ENCODE results near the gene CDC34.

The CDC34 gene

DNA sequence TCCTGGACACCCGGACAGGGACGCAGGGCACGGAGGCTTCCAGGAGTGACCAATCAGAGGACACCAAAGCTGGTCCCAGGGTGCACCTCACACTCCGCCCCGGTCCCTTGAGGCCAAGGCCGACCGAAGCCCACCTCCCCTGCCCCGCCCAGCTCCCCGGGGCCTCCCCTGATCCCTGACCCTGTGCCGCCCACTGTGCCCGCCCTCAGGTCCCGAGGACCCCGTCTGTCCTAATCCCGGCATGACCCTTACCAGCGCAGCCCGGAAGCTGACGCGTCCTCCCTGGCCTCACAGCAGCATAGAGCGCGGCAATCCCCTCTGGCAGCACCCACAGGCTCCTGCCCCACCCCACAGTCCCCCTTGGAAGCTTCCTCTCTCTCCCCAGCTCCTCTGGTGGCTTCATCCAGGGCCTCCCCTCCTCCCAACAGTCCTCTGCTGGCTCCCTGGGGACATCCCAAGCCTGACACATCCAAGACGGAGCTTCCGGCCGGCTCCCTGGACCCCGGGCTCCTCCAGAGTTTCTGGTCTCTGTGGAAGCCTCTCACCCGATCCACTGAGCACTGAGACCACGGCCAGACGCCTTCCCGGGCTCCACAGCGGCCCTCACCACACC, 7.4 kb upstream of the CDC34 start:
- no peak overlapping the region for H3K4me3 ChIP-seq (ENCODE audit: low read depth, low read length)
- no peak for DNase-seq (ENCODE audit: low read depth)
- TF ChIP-seq, protein P1, sequence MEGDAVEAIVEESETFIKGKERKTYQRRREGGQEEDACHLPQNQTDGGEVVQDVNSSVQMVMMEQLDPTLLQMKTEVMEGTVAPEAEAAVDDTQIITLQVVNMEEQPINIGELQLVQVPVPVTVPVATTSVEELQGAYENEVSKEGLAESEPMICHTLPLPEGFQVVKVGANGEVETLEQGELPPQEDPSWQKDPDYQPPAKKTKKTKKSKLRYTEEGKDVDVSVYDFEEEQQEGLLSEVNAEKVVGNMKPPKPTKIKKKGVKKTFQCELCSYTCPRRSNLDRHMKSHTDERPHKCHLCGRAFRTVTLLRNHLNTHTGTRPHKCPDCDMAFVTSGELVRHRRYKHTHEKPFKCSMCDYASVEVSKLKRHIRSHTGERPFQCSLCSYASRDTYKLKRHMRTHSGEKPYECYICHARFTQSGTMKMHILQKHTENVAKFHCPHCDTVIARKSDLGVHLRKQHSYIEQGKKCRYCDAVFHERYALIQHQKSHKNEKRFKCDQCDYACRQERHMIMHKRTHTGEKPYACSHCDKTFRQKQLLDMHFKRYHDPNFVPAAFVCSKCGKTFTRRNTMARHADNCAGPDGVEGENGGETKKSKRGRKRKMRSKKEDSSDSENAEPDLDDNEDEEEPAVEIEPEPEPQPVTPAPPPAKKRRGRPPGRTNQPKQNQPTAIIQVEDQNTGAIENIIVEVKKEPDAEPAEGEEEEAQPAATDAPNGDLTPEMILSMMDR (conservative IDR thresholded peaks at IDR 0.05; ENCODE audit: low read depth, low read length): no peak

DNA sequence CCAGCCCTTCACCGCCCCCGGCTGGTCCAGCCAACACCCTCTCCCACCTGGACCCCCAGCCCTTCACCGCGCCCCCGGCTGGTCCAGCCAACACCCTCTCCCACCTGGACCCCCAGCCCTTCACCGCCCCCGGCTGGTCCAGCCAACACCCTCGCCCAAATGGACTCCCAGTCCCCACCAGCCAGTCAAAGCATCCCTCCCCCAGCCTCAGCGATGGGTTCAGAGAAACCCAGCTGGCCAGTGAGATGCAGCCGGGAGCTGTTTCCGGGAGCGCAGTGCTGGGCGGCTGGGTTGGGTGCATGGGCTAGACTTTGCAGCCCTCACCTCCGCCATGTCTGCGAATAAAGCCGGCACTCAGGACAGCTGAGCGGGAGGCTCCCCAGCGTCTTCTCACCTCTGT, 6.5 kb upstream of the CDC34 start:
- TF ChIP-seq, protein P1 (conservative IDR thresholded peaks at IDR 0.05; ENCODE audit: low read depth, low read length): no peak
- no peak overlapping the region for H3K4me3 ChIP-seq (ENCODE audit: low read depth, low read length)
- DNase-seq (ENCODE audit: low read depth): no peak

DNA sequence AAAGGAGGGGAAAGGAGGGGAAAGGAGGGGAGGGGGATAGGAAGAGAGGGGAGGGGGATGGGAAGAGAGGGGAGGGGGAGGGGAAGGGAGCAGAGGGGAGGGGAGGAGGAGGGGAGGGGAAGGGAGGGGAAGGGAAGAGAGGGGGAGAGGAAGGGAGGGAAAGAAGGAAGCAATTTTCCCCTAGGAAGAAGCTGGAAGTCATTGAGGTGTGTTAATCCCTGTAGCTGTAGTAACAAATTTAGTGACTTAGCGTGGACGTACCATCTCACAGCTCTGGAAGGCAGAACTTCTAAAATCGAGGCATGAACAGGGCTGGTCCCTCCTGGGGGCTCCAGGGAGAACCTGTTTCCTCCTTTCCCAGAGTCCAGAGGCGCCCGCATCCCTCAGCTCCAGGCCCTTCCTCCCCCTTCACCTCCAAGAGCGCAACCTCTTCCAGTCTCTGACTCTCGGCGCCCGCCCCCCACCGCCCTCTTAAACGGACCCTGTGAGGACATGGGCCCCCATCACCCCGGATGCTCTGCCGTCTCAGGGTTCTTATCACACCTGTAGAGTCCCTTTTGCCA, 5.6 kb upstream of the CDC34 start:
- DNase-seq (ENCODE audit: low read depth): no peak
- TF ChIP-seq, protein P1 (conservative IDR thresholded peaks at IDR 0.05; ENCODE audit: low read depth, low read length): no peak

DNA sequence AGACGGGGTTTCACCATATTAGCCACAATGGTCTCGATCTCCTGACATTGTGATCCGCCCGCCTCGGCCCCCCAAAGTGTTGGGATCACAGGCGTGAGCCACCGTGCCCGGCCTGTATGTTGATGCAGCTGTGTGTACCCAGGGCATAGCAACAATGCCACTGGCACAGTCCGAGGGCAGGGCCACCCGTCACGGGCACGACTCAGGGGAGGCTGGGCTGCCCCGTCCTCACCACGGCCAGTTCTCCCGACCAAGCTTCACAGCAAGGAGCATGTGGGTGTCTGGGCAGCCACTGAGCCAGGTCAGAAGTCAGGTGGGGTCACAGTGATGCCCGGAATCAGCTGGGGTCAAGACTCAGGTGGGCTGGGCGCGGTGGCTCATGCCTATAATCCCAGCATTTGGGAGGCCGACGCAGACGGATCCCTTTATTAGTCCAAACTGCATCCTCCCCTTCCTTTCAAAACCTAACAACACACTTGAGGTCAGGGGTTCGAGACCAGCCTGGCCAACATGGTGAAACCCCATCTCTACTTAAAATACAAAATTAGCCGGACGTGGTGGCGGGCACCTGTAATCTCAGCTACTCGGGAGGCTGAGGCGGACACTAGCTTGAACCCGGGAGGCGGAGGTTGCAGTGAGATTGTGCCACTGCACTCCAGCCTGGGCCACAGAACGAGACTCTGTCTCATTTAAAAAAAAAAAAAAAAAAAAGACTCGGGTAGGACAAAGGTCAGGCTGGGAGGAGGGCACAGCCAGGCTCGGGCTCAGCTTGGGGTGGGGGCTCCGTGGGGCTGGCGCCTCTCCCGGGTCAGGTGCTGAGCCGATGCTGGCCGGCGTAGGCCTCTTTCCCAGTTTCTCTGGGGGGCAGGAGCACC, 1.2 kb upstream of the CDC34 start:
- no peak for DNase-seq (ENCODE audit: low read depth)
- H3K4me3 ChIP-seq (ENCODE audit: low read depth, low read length): peak overlapping the region; percentile 86
- TF ChIP-seq, protein P1 (conservative IDR thresholded peaks at IDR 0.05; ENCODE audit: low read depth, low read length): no peak

More for the DNA sequence above, 5.6 kb upstream of the CDC34 start:
- no peak overlapping the region for H3K4me3 ChIP-seq (ENCODE audit: low read depth, low read length)

DNA sequence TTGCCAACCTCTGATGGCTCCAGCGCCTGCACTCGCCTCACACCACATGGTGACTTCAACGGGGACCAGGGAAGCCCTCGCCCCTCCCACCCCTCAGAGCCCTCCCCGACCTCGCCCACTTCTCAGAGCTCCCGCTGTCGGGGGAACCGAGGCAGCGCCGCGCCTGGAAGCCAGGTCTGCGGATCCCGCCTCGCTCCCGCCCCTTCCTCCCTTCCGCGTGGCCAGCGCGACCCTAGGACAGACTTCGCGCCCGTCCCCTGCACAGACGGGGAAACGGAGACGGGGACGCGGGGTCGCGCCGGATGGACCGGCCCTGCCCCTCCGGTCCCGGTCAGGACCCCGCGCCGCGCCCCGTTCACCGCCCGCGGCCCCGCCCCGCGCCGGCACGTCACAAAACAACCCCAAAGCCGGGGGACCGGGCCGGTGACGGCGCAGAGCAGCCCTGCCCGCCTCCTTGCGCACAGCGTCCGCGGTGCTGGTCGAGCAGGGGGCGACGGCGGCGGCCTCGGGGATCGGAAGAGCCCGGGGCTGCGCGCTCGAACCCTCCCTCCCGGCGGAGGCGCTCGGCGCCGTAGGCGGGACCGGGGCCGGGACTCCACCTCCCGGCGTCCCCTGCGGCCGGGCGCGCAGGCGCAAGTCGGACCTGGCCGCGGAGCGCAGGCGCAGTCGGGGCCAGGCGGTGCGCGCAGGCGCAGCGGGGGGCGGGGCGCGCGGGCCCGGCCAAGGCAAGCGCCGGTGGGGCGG, 379 bp upstream of the CDC34 start:
- H3K4me3 ChIP-seq (ENCODE audit: low read depth, low read length): peak overlapping the region; percentile 86
- TF ChIP-seq, protein P1 (conservative IDR thresholded peaks at IDR 0.05; ENCODE audit: low read depth, low read length): peak; percentile 10
- DNase-seq (ENCODE audit: low read depth): peak; percentile 81

DNA sequence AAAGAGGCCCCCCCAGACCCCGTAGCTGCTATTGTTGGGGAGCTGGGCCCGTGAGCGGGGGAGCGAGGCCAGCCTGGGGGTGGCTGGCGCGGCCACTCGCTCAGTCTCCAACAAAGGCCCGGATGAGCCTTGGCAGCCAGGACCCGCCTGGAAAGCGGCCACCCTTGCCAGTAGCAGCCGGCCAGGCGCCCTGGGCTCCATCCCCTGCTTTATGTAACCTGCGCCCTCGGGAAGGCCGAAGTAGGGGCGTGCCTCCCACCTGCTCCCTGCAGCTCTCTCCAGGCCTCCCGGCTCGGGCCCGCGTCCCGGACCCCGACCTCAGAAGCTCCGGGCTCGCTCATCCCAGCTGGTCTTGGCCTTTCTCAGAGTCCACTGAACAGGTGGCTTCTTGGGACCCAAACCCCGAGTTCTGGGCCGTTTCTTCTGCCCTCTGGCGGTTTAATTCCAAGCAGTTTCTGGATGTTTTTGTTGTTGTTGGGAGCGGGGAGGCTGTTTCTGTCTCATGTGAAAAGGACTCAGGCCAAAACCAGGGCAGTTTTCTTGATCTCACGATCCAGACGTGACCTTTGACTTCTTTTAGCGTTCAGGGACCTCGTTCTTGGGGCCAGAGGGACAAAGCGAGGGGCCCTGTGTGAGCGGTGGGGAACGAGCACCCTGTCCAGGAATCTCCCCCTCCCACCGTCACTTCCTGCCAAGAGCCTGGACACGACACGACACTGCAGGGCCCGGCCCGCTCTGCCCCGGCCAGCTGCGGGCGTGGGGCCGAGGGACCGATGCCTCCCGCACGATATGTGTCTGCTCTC, 1.2 kb downstream of the CDC34 start:
- H3K4me3 ChIP-seq (ENCODE audit: low read depth, low read length): peak overlapping the region; percentile 86
- DNase-seq (ENCODE audit: low read depth): peak; percentile 74
- TF ChIP-seq, protein P1 (conservative IDR thresholded peaks at IDR 0.05; ENCODE audit: low read depth, low read length): peak; percentile 74
